Stimulated activated CD4-positive, alpha-beta T cell treated with anti-CD3 and anti-CD28 coated beads, Interleukin-1b, Interleukin-23, amount 100 ng/mL, for 24 hours (primary cell): Measurements from ENCODE around the gene MBD2.
A peak's percentile ranks its signal among the peaks of the same experiment; 100 is the strongest.
"Not testable (repeated sequence)": the region's sequence is repeated elsewhere in the genome, so short reads cannot be mapped to it uniquely, and the experiment has no call there.

Source experiments
- DNase-seq, 4 experiments: peaks; one replicate each; pipeline ENCODE4 v3.0.0-alpha.2; 2020; ENCODE audit warnings: low read depth in 4 of 4, low spot score in 1 of 4

The MBD2 gene

GRCh38 chr18:54238173-54238936 lies 13.9 kb upstream of the MBD2 start:
- DNase-seq: no peak

GRCh38 chr18:54235871-54236270 lies 11.4 kb upstream of the MBD2 start:
- DNase-seq: no peak

GRCh38 chr18:54233747-54234146 lies 9.3 kb upstream of the MBD2 start:
- DNase-seq: no peak

GRCh38 chr18:54233228-54233625 lies 8.8 kb upstream of the MBD2 start:
- no peak for DNase-seq

- DNase-seq: no peak
Observed at GRCh38 chr18:54232485-54233227, 8.2 kb upstream of the MBD2 start.

GRCh38 chr18:54229421-54230059 lies 5.1 kb upstream of the MBD2 start:
- DNase-seq: no peak

- no peak for DNase-seq
Observed at GRCh38 chr18:54228364-54228763, 3.9 kb upstream of the MBD2 start.

- peak in 3 of 4 experiments; percentile 21 to 41 (median 37) for DNase-seq
Observed at GRCh38 chr18:54223568-54224241, 764 bp downstream of the MBD2 start.

GRCh38 chr18:54222922-54223567 lies 1.4 kb downstream of the MBD2 start:
- DNase-seq: no peak

- DNase-seq: no peak
Observed at GRCh38 chr18:54220406-54220805, 4.1 kb downstream of the MBD2 start.

GRCh38 chr18:54218803-54219202 lies 5.7 kb downstream of the MBD2 start:
- not testable (repeated sequence) for DNase-seq

GRCh38 chr18:54218299-54218698 lies 6.2 kb downstream of the MBD2 start:
- DNase-seq: no peak

GRCh38 chr18:54217624-54218023 lies 6.8 kb downstream of the MBD2 start:
- no peak for DNase-seq

GRCh38 chr18:54215069-54215468 lies 9.4 kb downstream of the MBD2 start:
- no peak for DNase-seq

- no peak for DNase-seq
Observed at GRCh38 chr18:54210463-54210862, 14.0 kb downstream of the MBD2 start.

- no peak for DNase-seq
Observed at GRCh38 chr18:54209471-54210180, 14.8 kb downstream of the MBD2 start.

- no peak for DNase-seq
Observed at GRCh38 chr18:54206447-54206846, 18.0 kb downstream of the MBD2 start.

- DNase-seq: no peak
Observed at GRCh38 chr18:54205959-54206358, 18.5 kb downstream of the MBD2 start.

- DNase-seq: not testable (repeated sequence)
Observed at GRCh38 chr18:54205448-54205847, 19.0 kb downstream of the MBD2 start.

GRCh38 chr18:54204883-54205282 lies 19.6 kb downstream of the MBD2 start:
- DNase-seq: no peak
